Pancreas (tissue), 10 donors: ENCODE measurements around the gene MAIP1. TPM values are rescaled to one million over a fixed set of nuclear protein-coding genes. Genes with fewer than 3 reads are reported as not detected.
"Not testable (repeated sequence)": the region's sequence is repeated elsewhere in the genome, so short reads cannot be mapped to it uniquely, and the experiment has no call there.

Experiments
- ATAC-seq, 4 donors: fragments of 200-7000 bp; cut with Tn5 transposase; one replicate each; pipeline versions ENCODE4 v1.8.0 to v1.9.1; 2020; ENCODE audit warnings: mild to moderate bottlenecking in 4 of 4, moderate library complexity in 4 of 4
- DNase-seq, 6 donors: peaks; one replicate each; pipeline ENCODE4 v3.0.0-alpha.2; 2020
- FAIRE-seq: peaks from 2 replicates; lab custom pipeline; 2012; peaks lifted over from hg19 to GRCh38; lab: Jason Lieb, UNC
- H3K27ac ChIP-seq, 4 donors: fragments of 200-600 bp; sonication (generic); 1 replicate in 3 of 4; 2 replicates in 1 of 4; pipeline versions ENCODE4 v1.5.0 to v1.8.0; 2020
- H3K27me3 ChIP-seq, 4 donors: fragments of 200-600 bp; one replicate each; pipeline ENCODE4 v1.8.0; 2021
- H3K36me3 ChIP-seq, 3 donors: fragments of 200-600 bp; sonication (generic) in 1 of 3; one replicate each; pipeline versions ENCODE4 v1.5.0 to v1.8.0; 2020 to 2021
- H3K4me1 ChIP-seq, 3 donors: fragments of 200-600 bp; one replicate each; pipeline ENCODE4 v1.8.0; 2021
- H3K4me3 ChIP-seq, 4 donors: fragments of 200-600 bp; sonication (generic) in 2 of 4; one replicate each; pipeline versions ENCODE4 v1.5.0 to v1.8.0; 2020 to 2021
- H3K9me3 ChIP-seq, 4 donors: fragments of 200-600 bp; one replicate each; pipeline ENCODE4 v1.8.0; 2021
- CTCF ChIP-seq, 4 donors: fragments of 200-600 bp; sonication (generic) in 3 of 4; IDR thresholded peaks; one replicate each; pipeline versions ENCODE4 v1.5.0 to v1.8.0; 2021; ENCODE audit warnings: antibody characterized with exemption in 4 of 4
- WGBS, 2 donors: extraction: QIAGEN DNeasy Blood & Tissue Kit; methylation state at CpG; one replicate each; pipeline ENCODE4 v1.1.7; 2013; 5-methylcytosine and 5-hydroxymethylcytosine counted together
- intact Hi-C, 3 donors: fragments of 100-400 bp; cut with DNase I; formaldehyde crosslinking; loops; one replicate each; pipeline versions ENCODE4 v1.11.1 to v1.14.2; 2022
- polyA plus RNA-seq, 2 donors: library from polyadenylated mRNA; stranded (reverse); fragments of 200-250 nt; gene quantifications; one replicate each; pipeline ENCODE4 v1.2.3, GENCODE V29; 2013
- total RNA-seq, 6 donors: library from RNA; stranded (reverse); fragmentation: NEBNext Ultra II Directional in 4 of 6; extraction: Animal tissue kit (Norgen Biotek cat#: 25700) in 4 of 6; gene quantifications; one replicate each; pipeline versions ENCODE4 v1.2.1 to v1.2.4, GENCODE V29; 2021 to 2023
- donor health status: healthy with polysubstance abuse.
- donor health status: DM: no; HTN: no; CAD: no; lungs with moderate emphysema.
- donor health status: DM: no; HTN: no; CAD: no.
- donor health status: control.
- donor health status: control.
- donor health status: Bipolar disorder and iron deficiency.
- donor health status: DM: yes; HTN: yes; CAD: no.
- donor health status: DM: no; HTN: no; CAD: no.
- donor health status: DM: no; HTN: no; CAD: no.
- donor health status: DM: yes; HTN: yes; CAD: no.

Gene MAIP1
- total and polyA plus RNA-seq, 8 donors, result 3.6 to 8.8 (median 6.4) TPM

DNA sequence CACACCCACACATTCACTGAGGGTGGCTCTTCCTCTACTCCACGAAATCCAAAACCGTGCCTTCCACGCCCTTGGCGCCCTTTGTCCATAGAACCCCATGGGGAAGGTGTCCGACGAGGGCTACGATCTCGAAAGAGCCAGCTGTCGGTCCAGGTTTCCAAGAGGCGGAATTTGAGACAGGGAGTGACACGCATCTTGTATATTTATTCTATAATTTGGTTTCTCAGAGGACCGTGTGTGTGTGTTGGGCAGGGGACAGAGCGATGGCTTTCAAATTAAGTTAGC lies 43.6 kb upstream of the MAIP1 start:
- 0 to 1% methylated on average over 13 of the region's 13 CpGs for WGBS, 2 donors
- H3K9me3 ChIP-seq, result no peaks in the 10 kb centered on the region
- FAIRE-seq, result no peak
- ATAC-seq, result no peak
- peaks cover 0 to 19% (median 5%) of the 10 kb centered on the region in 3 donors for H3K4me1 ChIP-seq
- H3K36me3 ChIP-seq, result no peaks in the 10 kb centered on the region
- intact Hi-C loops, result no loop called here
- DNase-seq, result no peak
- H3K27ac ChIP-seq, result peak overlapping the region; percentile 85 to 95 (median 92)
- H3K27me3 ChIP-seq, result no peaks in the 10 kb centered on the region
- H3K4me3 ChIP-seq, result peak overlapping the region; percentile 36 to 84 (median 64)
- no peak for TF ChIP-seq CTCF (IDR thresholded peaks at IDR 0.05)

- H3K9me3 ChIP-seq, FAIRE-seq, H3K27me3 ChIP-seq, intact Hi-C loops, ATAC-seq, H3K36me3 ChIP-seq, DNase-seq: not testable (repeated sequence)
- Histone ChIP-seq H3K4me1 (peaks cover 0 to 19% (median 5%) of the 10 kb centered on the region in 3 donors), H3K27ac (peak overlapping the region in 1 of 4 donors; percentile 95), H3K4me3 (peak overlapping the region in 2 of 4 donors; percentile 56 to 84)
- WGBS, 2 donors, result 86 to 92% methylated on average over 12 of the region's 12 CpGs
Observed at GRCh38 chr2:199912553-199913114, 42.7 kb upstream of the MAIP1 start.

GRCh38 chr2:199914372-199914958 lies 40.9 kb upstream of the MAIP1 start:
- FAIRE-seq (no peak), DNase-seq (no peak), ATAC-seq (no peak)
- Histone ChIP-seq H3K4me1 (peaks cover 0 to 19% (median 5%) of the 10 kb centered on the region in 3 donors), H3K36me3 (no peaks in the 10 kb centered on the region), H3K4me3 (no peak overlapping the region), H3K27me3 (no peaks in the 10 kb centered on the region), H3K9me3 (no peaks in the 10 kb centered on the region), H3K27ac (no peak overlapping the region)
- TF ChIP-seq CTCF (IDR thresholded peaks at IDR 0.05), result no peak
- intact Hi-C loops, result no loop called here
- 51 to 55% methylated on average over 2 of the region's 2 CpGs for WGBS, 2 donors

- H3K4me1 ChIP-seq, result peaks cover 0 to 19% (median 5%) of the 10 kb centered on the region in 3 donors
- no peaks in the 10 kb centered on the region for H3K27me3 ChIP-seq
- no peaks in the 10 kb centered on the region for H3K9me3 ChIP-seq
- H3K36me3 ChIP-seq, result no peaks in the 10 kb centered on the region
- no peak overlapping the region for H3K27ac ChIP-seq
- H3K4me3 ChIP-seq, result no peak overlapping the region
- WGBS, 2 donors, result 84 to 97% methylated on average over 4 of the region's 4 CpGs
- TF ChIP-seq CTCF (IDR thresholded peaks at IDR 0.05), result no peak
- intact Hi-C loops, result no loop called here
- ATAC-seq (no peak), DNase-seq (no peak), FAIRE-seq (no peak)
Observed at GRCh38 chr2:199916980-199917379, 38.4 kb upstream of the MAIP1 start.

DNA sequence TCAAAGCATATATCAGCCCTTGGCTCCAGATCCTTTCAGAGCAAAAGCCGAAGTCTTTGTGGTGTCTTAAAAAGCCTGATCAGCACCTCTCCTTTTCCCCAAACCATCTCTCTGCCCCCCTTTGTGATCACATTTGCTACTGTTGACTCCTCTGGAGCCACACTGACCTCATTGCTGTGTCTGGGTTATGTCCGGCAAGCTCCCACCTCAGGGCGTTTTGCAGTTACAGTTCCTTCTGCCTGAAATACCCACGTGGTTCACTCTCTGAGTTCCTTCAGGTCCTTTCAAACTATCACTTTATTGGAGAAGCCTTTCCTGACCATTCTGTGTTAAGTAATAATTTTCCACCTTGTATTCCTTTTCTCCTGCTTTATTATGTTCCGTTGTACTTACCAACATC lies 32.5 kb upstream of the MAIP1 start:
- intact Hi-C loops, result no loop called here
- Histone ChIP-seq H3K36me3 (no peaks in the 10 kb centered on the region), H3K27me3 (no peaks in the 10 kb centered on the region), H3K4me1 (no peaks in the 10 kb centered on the region), H3K9me3 (no peaks in the 10 kb centered on the region), H3K27ac (no peak overlapping the region), H3K4me3 (no peak overlapping the region)
- FAIRE-seq (no peak), ATAC-seq (peak in 1 of 4 donors; percentile 47), DNase-seq (no peak)
- WGBS, 2 donors, result 77 to 78% methylated on average over 5 of the region's 5 CpGs
- no peak for TF ChIP-seq CTCF (IDR thresholded peaks at IDR 0.05)
